SU-DHL-6 (cell line): Measurements from ENCODE around the gene VWCE.

ENCODE experiments used
- CTCF ChIP-seq: fragments of 200-600 bp; sonication (generic); IDR thresholded peaks from one replicate; pipeline ENCODE4 v1.5.1; 2017; ENCODE audit warnings: antibody characterized with exemption, mild to moderate bottlenecking, low read length, moderate library complexity; ENCODE audit not compliant: insufficient read depth, poor library complexity, severe bottlenecking
- EZH2phosphoT487 ChIP-seq: fragments of 200-600 bp; sonication (generic), shearing (Covaris generic); conservative IDR thresholded peaks from 2 replicates; pipeline ENCODE4 v1.6.1; 2018; ENCODE audit warnings: mild to moderate bottlenecking, antibody characterized with exemption, low read length, moderate library complexity, mixed read lengths

- TF ChIP-seq CTCF (no peak), EZH2phosphoT487 (no peak)
These were observed 26.4 kb downstream of the VWCE start for GRCh38 chr11:61268588-61269250.
